HG03354 (cell line): ENCODE measurements around the gene CHI3L2.

Experiments used
- ATAC-seq: cut with Tn5 transposase; IDR thresholded peaks from one replicate; pipeline ENCODE4 v1.9.1; 2021; ENCODE audit warnings: mild to moderate bottlenecking; ENCODE audit not compliant: unreplicated experiment, poor library complexity, severe bottlenecking

The CHI3L2 gene

DNA sequence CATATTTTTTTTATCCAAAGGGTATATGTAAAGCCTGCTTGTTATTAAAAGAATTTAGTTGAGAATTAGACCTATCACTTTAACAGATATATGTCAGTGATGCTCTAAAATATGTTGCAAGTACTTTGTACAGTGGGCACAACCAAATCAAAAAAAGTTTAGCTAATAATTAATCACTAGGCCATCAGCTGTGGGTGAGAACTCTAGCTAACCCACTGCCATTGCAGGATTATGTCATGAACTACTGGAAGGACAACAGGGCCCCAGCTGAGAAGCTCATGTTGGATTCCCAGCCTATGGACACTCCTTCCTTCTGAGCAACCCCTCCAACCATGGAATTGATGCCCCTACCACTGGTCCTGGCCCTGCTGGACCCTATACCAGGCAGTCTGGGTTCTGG lies 56.3 kb downstream of the CHI3L2 start:
- ATAC-seq: no peak

DNA sequence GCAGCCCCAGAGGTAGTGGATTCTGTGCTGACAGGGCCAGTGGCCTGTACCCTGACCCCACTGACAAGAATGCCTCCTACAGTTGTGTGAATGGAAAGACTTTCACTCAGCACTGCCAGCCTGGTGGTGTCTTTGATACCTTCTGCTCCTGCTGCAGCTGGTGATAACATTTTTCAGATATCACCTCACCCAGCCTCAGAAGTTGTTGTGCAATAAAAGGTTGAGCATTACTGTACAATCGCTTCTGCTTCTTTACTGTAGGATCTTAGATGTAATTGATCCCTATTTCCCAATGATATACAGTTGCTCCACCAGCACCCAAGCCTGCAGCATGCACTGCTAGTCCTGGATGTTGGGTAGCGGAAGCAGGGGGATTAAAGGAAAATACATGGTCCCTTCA lies 58.4 kb downstream of the CHI3L2 start:
- no peak for ATAC-seq

DNA sequence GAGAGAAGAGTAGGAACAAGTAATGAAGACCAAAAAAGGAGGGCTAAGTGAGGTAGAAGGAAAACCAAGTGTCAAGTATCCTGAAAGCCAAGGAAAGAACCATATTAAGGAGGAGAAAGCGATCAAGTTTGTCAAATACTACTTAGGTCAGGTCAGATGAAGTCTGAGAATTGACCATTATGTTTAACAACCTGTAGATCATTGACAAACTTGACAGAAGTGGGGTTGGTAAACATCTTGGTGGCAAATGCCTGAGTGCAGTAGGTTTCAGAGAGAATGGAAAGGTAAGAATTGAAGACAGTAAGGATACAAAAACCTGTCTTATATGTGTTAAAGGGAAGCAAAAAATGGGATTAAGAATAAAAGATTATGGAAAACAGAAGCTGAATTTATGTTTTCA lies 59.4 kb downstream of the CHI3L2 start:
- ATAC-seq: no peak

DNA sequence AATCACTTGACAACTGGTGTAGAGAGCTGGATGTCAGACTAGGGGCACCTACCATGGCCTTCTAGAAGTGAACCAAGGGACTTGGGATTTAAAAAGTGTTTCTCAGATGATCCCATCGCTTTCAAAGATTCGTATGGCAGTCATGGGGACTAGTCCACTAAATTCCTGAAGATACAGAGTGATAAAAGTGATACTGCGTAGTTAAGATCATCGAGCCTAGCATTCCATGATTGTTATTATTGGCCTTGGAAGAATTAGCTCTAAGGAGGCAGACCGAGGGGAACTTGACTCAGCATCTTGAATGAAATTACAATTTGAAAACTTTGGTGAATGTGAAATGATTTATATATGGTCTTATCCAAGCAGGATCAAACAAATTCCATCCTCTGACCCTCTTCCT lies 61.9 kb downstream of the CHI3L2 start:
- ATAC-seq: no peak

DNA sequence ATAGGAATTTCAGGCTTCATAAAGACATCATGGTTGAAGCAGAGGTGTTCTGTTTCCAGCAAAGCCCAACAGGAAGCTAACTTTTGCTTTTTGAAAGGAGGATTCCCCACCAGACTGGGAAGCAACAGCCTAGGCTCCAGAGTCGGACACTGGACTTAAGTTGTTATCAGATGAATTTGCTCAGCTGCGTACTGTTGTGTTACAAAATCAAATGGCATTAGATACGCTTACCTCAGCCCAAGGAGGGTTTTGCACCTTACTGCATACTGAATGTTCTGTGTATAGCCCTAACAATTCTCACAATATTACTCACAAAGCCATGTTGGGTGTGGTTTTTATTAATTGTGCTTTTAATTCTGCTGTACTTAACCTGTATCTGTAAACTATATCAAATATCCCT lies 62.6 kb downstream of the CHI3L2 start:
- ATAC-seq: no peak

DNA sequence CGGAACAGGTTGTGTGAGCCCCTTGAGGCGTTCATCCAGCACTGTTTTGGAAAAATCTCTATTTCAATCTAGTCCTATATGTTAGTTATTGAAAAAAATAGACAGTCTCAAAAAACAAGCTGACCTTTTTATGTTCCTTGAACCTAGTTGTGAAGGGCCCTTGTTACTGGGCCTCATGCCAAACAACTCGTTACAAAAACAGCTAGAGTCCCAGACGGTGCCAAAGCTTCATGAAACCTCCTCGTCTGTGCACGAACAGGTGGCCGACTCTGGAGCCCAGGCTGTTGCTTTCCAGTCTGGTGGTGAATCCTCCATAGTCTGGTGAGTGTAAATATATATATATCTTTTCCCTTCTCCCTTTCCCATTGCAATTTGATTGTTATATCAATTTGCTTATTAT lies 63.1 kb downstream of the CHI3L2 start, which contains the start of gene CHIA:
TSS of gene CHIA (plus strand) at position 222 of the 400 bp plus-strand sequence. CDS start 19,617 bp downstream, outside the sequence.
- no peak for ATAC-seq
